ENCODE data around the gene RAPGEF4. TPM values are rescaled to one million over a fixed set of nuclear protein-coding genes. Genes with fewer than 3 reads are reported as not detected.

Gene RAPGEF4
- total and polyA plus RNA-seq, 2 of the 8 experiments (the other 6 are each of a cell fraction or from before 2014, with no cell fraction given), result 1.2 to 2.6 TPM

GRCh38 chr2:172976116-172976515 is 240.5 kb downstream of the RAPGEF4 start (continued):
- TF ChIP-seq CHD7 (IDR thresholded peaks at IDR 0.05; ENCODE audit: insufficient replicate concordance, low read length), result no peak

All from H1 (cell line).